ENCODE data around the gene POLE3.

- TF ChIP-seq CTCF (IDR thresholded peaks at IDR 0.05; ENCODE audit: extremely low read depth in 1 of 2, insufficient read depth in 1 of 2, low read depth in 1 of 2, low read length in 2 of 2) (peak; percentile 99), POLR2A (IDR thresholded peaks at IDR 0.05; ENCODE audit: low read depth, low read length) (peak; percentile 68), EZH2 (IDR thresholded peaks at IDR 0.05; ENCODE audit: borderline replicate concordance, low read depth, low read length, severe bottlenecking) (no peak), GATA2 (IDR thresholded peaks at IDR 0.05; ENCODE audit: insufficient read depth, insufficient read length, low read depth, low read length) (no peak)
Measured at GRCh38 chr9:113401027-113401792, 9.3 kb downstream of the POLE3 start, which contains the start of gene ALAD.
